Stimulated activated naive CD4-positive, alpha-beta T cell (primary cell): ENCODE measurements around the gene CANX.

Experiments
- DNase-seq, 6 experiments: peaks; one replicate each; lab custom pipeline; 2025; lab: John Stamatoyannopoulos, UW

CANX gene

DNA sequence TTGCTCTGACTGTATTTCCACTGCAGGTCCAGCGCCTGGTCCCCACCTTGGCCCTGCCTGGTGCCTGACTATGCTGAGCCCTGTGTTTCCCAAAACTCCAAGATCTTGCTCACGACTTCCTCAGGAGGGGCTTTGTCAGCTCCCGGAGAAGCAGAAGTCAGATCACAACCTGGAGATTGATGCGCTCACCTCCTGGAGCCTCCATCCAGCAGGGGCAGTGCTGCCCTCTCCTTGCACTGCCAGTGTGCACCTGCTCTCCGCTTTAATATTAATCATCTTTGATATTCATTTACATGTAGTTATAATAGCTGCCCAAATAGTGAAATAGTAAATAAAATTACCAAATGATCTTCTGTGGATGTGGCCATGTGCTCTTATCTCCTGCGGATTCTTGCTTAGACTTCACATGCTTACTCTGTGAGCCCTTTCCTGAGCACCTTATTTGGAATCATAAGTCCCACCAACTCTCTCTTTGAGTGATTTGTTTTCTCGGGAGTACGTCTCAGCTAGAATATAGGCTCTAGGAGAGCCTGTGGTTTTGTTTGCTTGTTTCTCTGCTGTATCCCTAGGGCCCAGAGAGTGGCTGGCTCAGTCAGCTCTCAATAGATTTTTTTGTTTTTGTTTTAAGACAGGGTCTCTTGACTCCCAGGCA is 51.2 kb downstream of the CANX start:
- DNase-seq: no peak

GRCh38 chr5:179753971-179754370 is 55.2 kb downstream of the CANX start:
- no peak for DNase-seq

GRCh38 chr5:179755022-179755421 is 56.3 kb downstream of the CANX start:
- DNase-seq: peak in 1 of 6 experiments; percentile 13

DNA sequence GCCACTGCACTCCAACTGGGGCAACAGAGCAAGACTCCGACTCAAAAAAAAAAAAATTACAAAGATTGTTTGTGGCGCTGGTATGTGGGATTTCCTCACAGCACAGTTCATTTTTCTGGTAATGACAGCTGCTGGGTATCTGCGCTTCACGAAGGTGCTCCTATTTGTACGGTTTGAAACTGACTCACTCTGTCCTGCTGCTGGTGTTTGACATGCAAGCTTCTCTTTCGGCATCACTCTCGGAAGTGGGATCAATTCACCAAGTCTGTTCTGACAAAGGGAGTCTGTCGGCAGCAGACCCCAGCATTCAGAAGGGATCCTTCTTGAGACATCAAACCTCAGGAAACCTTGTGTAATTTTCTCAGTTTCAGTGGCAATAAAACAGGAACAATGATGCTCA is 60.2 kb downstream of the CANX start:
- no peak for DNase-seq

DNA sequence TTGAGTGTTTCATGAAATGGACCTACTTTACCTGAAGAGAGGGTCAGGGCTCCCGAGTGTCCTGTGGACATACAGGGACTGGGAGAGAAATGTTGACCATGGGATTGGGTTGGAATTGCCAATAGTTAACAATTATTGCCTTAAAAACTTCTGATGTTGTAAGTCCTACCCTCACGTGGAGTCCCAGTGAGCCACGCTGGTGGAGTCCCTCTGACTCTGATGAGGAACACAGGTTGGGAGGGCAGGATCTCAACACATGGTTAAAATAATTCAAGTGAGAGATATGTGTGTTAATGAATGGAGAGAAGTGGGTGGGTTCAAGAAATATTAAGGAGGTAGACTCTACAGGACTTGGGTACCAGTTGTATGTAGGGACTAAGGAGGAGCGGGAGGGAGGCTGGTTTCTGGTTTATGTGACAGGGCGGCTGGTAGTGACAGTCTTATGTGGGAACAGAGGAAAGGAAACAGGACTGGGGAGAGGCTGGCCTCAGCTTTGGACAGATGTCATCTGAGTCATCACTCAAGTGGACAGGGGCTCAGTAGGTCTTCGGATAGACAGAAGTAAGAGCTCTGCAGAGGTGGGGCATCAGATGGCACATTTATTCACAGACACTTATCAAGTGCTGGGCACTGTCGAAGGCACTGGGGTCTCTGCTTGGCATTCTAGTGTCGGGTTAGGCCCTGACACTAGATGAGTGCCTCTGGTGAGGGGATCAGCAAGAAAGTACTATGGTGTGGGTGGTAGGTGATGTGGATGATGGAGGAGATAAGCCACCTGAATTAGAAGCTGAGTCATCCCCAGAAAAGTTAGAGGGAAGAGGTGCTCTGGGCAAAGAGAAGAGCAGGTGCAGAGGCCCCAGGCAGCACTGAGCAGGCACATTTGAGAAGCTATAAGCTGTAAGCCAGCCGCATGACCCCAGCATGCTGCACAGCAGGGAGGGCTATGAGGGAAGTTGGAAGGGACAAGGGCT is 61.1 kb downstream of the CANX start:
- no peak for DNase-seq

DNA sequence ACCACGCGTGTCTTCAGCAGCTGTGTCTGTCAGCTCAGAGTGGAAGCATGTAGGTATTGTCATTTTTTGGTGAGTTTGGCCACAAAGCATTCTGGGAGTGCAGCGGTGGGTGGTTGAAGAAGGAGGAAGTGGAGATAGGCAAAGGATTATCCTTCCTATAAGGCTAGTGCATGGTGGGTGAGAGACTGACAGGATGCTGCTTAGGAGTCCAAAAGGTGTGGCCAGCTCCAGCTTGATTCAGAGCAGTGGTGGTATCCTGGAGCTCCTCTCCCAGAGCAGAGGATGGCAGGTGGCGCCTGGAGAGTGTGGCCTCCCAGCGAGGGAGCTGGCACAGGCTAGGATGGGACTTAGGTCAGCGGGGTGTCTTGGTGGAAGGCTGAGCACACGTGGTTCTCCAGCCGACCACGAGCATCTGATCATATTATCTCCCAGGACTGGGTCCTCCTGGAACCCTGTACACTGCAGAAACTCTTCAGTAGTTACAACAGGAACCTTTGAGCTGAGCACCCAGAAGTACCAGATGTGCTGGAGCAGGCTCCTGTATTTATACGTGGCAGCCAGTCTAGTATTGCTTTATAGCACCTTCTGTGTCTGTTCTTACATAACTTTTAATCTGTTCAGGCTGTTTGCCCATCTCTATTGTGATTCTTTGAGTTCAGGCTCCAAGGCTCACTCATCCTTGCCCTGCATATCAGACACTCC is 63.5 kb downstream of the CANX start:
- peak in 4 of 6 experiments; percentile 4 to 52 (median 30) for DNase-seq

DNA sequence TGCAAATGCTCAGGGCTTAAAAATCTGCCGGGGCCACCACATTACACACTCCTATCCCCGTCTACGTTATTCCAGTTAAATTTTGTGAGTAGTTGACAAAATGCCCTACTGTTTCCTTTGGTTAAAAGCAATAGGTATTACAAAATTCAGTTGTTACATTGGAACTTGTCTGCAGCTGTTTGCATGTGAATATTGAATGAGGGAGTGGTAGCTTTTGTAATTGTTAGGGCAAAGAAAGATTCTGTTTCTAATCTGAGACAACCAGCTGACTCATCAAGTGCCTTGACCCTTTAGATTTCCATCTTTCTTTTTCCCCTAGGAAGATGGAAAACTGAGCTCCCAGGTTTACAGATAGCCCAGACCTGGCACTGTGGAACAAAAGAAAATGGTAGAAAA is 64.0 kb downstream of the CANX start:
- no peak for DNase-seq

- peak in 5 of 6 experiments; percentile 14 to 59 (median 27) for DNase-seq
Measured at GRCh38 chr5:179763215-179763945, 64.6 kb downstream of the CANX start.

- DNase-seq: no peak
Measured at GRCh38 chr5:179764056-179764455, 65.3 kb downstream of the CANX start.

- DNase-seq: no peak
Measured at GRCh38 chr5:179765400-179765799, 66.6 kb downstream of the CANX start.

DNA sequence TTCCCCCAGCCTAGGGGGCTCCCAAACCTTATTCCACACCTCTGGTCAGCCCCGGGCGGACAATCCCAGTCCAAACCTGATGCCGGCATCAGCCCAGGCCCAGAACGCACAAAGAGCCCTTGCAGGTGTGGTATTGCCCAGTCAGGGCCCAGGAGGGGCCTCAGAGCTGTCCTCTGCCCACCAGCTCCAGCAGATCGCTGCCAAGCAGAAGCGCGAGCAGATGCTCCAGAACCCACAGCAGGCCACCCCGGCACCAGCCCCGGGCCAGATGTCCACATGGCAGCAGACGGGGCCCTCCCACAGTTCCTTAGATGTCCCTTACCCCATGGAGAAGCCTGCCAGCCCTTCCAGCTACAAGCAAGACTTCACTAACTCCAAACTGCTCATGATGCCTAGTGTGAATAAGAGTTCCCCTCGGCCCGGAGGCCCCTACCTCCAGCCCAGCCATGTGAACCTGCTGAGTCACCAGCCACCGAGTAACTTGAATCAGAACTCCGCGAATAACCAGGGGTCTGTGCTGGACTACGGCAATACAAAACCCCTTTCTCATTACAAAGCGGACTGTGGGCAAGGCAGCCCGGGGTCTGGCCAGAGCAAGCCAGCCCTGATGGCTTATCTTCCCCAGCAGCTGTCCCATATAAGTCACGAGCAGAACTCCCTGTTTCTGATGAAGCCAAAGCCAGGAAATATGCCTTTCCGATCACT is 67.4 kb downstream of the CANX start:
- DNase-seq: no peak

GRCh38 chr5:179766726-179767455 is 68.1 kb downstream of the CANX start:
- DNase-seq: no peak

DNA sequence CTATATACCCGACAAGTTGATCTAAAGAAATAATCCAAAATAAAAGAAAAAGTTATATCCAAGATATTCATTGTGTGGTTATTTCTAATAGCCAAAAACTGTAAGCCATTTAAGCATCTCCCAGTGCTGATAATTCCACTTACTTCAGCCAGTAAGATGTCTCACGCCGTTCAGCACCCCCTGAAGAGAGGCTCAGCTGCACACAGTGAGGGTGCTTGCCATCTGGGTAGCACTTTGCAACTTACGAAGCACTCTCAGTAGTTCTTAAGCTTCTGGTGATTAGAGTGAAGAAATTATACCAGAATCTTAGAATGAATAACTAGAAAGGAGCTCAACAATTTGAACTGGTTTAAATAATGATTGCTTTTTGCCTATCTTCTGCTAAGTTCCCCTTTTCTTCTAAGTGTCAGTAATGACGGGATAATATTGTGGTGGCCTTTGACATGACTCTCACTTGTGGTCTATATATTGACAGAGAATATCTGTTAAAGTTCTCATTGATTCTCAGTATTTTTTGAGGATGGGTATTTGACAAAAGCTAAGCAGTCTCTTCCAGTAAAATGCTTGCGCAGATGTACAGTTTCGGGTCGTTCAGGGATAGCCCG is 68.8 kb downstream of the CANX start:
- no peak for DNase-seq

- no peak for DNase-seq
Measured at GRCh38 chr5:179768326-179769085, 69.7 kb downstream of the CANX start.

GRCh38 chr5:179769271-179769670 is 70.5 kb downstream of the CANX start:
- no peak for DNase-seq

DNA sequence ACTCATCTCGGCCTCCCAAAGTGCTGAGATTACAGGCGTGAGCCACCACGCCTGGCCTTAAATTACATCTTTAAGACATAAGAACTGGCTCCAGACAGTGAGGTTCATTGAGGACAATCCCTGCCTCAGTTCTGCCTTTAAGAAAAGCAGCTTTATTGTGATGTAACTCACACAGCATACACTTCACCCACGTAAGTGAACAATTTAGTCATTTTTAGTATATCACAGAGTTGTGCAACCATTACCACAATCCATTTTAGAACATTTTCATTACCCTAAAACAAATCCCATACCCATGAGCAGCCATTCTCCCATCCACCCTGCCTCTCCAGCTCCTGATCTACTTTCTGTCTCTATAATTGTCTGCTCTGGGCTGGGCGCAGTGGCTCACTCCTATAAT is 71.0 kb downstream of the CANX start:
- DNase-seq: no peak

DNA sequence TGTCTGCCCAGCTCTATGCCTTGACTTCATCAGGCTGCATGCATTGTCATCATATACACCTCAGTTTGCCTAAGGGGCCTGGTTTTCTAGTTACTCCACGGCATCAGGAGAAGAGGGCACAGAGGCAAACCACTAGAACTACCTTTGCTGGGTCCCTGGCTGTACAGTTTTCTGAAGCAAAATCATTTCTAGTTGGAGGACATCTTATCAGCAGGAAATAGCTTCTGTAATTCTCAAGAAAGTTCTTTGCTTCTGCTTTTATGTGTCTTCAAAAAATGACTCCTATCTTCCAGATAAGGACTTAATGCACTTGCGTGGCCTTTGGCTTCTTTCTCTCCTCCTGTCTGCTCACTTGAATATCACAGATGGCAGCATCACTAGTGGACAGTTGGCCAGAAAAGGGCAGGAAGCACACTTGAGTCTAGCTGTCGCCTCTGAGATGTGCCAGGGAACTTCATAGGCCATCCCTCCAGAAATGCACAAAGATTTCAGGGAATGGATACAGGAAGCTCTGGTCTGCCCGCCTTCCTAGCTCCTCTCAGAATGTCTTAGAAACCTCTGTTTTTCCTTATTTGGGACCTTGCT is 72.6 kb downstream of the CANX start:
- DNase-seq: no peak

- no peak for DNase-seq
Measured at GRCh38 chr5:179772351-179772750, 73.6 kb downstream of the CANX start.

- no peak for DNase-seq
Measured at GRCh38 chr5:179773686-179774040, 74.9 kb downstream of the CANX start.
